Fibroblast of gingiva (primary cell): Measurements from ENCODE around the gene CRYBA2.
A peak's percentile ranks its signal among the peaks of the same experiment; 100 is the strongest.

Experiments
- DNase-seq: peaks from one replicate; pipeline ENCODE4 v3.0.0-alpha.2; 2011; ENCODE audit warnings: low read depth

Gene CRYBA2

GRCh38 chr2:218999021-218999880, 6.0 kb upstream of the CRYBA2 start:
- no peak for DNase-seq

GRCh38 chr2:218998414-218999002, 5.3 kb upstream of the CRYBA2 start:
- DNase-seq: no peak

DNA sequence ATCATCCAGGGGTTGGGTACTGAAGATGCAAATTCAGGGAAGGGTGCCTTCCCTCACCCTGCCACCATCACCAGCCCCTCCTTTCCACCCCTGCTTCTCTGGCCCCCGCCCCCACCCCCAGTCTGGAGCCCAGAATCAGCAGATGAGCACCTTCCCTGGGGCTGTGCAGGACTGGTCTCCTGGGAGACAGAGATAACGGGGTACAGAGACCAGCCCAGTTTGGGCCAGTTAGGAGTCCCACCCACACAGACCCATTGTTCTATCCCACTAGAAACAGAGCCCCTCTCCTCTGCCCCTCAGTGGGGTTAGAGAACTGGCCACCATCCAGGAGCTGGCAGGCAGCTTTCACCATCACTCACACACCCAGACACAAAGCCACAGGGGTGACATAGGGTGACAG, 4.5 kb upstream of the CRYBA2 start:
- DNase-seq: no peak

DNA sequence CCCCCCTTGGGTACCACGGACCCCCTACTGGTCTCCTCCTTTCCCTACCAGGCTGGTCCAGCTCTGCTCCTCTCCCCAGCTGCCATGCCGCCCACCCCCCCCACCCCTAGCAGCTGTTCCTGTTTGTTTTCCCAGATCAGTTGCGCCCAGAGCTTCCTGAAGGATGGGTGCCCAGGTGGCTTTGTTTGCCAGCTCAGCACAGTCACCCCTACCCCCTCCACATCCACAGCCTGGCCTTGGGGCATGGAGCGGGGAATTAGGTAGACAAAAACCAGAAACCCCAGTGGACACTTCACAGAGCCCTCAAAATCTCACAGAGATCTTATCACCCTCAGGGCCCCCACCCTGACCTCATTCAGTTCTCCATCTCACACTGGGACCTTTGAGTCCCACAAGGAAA, 3.7 kb upstream of the CRYBA2 start:
- no peak for DNase-seq

DNA sequence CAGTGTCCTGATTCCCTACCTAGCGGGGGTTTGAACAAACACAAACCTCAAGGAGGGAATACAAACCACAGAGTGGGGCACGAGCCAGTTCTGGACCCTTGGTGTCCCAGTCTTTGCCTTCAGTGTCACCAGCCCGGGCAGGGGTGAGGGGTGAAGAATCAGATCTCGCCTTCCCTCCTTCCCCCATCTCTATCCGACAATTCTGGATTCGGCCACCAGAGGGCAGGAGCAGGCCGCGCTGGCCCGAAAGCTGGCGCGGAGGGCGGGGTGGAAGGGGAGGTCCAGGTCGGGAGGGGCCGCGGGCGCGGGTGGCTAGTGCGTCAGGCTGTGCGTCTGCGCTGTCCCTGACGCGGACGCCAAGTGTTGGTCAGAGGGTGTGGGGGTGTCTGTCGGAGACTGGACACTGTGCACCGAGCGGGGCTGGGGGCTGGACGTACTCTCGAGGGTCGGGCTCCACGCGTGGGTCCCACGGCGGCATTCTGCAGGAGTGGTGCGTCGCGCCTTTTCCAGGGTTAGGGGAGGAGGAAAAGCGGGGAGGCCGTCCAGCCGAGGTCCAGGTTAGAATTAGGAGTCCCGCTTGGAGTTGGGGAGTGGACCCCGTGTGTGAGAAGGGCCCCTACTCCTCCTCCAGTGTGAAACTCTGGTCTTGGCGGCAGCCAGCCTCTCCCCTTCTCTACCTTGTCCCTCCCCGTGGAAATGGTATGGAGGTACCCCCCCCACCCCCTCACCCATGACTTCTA, 2.9 kb upstream of the CRYBA2 start:
- DNase-seq: peak; percentile 73

- DNase-seq: no peak
These were observed 2.3 kb upstream of the CRYBA2 start for GRCh38 chr2:218995561-218995960.

GRCh38 chr2:218992703-218993344, 398 bp downstream of the CRYBA2 start:
- DNase-seq: no peak

- DNase-seq: no peak
These were observed 1.0 kb downstream of the CRYBA2 start for GRCh38 chr2:218992196-218992595.

DNA sequence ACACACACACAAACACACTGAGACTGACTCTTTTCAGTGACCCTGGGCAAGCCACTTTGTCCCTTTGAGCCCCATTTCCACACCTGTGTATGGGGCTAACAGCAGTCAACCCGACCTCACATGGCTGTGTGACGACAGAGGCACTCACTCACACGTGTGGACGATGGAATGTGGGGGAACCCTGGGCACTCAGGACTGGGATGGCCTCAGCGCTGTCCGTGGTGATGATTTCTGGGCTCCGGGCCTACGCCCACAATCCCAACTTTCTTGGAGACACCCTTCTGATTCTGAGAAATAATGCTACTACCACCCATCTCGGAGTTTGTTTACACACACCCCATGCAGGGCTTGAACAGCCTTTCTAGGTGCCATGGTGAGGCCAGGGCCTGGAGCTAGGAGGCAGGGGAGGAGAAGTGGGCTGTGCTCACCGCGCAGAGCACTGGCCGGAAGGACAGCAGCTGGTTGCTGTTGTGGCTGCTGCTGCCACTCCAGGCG, 1.5 kb downstream of the CRYBA2 start:
- DNase-seq: no peak

- DNase-seq: no peak
These were observed 2.6 kb downstream of the CRYBA2 start for GRCh38 chr2:218990612-218991011.

GRCh38 chr2:218990052-218990451, 3.2 kb downstream of the CRYBA2 start:
- DNase-seq: no peak

DNA sequence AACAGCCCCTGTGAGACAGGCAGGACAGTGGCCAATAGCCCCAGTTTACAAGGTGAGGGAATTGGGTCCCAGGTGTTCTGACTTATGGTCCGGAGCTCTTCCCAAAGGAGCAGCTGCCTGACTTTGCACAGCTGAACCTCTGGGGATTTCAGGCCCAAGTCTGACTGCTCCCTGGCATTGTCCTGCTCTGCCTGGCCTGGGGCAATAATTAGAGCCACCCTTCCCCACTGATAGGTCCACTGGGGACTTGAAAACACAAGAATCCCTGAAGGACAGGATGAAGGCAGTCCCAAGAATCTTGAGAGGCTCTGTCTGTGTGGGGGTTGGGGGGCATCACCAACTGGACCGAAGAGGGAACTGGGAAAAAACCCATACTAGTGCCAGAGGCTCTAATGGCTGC, 4.6 kb downstream of the CRYBA2 start:
- no peak for DNase-seq

- DNase-seq: no peak
These were observed 5.1 kb downstream of the CRYBA2 start for GRCh38 chr2:218988164-218988563.

- no peak for DNase-seq
These were observed 7.0 kb downstream of the CRYBA2 start for GRCh38 chr2:218986148-218986761.

GRCh38 chr2:218985325-218986091, 7.7 kb downstream of the CRYBA2 start:
- DNase-seq: no peak

DNA sequence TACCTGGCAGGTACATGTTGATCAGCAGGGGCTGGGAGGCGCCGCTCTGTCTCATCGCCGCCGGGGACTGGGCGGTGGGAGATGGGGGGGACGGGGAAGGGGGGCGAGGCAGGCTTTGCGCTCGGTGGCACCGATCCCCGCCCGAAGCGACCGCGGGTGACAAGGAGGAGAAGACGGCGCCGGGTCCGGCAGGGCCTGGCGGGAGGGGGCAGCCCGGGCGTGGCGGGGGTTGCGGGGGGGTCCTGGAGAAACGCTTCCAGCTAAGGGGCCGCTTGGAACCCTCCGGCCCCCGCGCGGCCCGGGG, 8.2 kb downstream of the CRYBA2 start, which contains the start of gene FEV:
FEV (minus strand) TSS at position 164 of the 304 bp plus-strand sequence; CDS start at position 55, 109 bp downstream.
- no peak for DNase-seq

DNA sequence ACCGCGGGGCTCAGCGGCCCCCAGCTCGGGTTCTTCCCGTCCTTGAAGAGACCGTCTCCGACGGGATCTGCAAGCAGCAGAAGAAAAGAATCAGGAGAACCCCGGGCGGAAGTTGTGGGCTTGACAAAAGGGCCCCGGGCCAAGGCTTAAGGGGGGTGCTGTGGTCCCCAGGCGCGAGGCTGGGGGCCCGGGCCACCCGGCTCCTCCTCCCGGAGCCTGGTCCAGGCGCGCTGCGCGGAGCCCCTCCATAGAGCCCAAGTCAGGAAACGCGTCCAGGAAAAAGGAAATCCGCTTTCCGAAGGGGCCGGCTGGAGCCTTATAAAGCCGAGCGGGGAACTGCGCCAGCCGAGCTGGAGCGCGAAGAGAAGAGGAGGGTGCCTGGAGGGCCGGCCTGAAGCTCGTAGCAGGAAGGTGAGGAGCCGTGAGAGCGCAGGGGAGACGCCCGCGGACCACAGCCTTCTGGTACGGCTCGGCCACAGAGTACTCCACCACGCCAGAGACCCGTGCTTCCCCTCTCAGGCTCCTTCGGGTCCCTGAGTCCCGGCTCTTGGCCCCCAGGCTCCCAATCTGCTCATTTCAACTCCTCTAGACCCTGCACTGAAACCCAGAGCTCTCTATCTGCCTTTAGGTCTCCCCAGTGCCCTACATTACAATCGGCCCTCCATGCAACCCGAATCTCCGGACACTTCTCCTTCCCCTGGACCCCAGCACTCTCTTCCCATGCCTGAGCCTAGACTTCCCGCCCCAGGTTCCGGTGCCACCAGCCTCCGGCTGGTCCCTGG, 8.8 kb downstream of the CRYBA2 start:
- no peak for DNase-seq

DNA sequence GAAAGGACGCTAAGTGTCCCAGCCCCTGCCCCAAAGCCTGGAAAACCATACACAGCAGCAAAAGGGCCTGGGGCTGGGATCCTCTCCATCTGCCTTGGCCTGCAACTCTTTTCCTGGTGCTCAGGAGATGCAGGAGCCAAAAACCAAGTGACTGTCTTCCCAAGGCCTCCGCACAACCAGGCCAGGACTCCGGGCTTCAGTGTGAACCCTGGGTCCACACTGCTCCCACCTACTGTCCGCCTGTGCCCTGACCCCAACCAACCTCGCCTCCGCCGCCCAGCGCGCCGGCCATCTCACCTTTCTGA, 9.3 kb downstream of the CRYBA2 start:
- no peak for DNase-seq

DNA sequence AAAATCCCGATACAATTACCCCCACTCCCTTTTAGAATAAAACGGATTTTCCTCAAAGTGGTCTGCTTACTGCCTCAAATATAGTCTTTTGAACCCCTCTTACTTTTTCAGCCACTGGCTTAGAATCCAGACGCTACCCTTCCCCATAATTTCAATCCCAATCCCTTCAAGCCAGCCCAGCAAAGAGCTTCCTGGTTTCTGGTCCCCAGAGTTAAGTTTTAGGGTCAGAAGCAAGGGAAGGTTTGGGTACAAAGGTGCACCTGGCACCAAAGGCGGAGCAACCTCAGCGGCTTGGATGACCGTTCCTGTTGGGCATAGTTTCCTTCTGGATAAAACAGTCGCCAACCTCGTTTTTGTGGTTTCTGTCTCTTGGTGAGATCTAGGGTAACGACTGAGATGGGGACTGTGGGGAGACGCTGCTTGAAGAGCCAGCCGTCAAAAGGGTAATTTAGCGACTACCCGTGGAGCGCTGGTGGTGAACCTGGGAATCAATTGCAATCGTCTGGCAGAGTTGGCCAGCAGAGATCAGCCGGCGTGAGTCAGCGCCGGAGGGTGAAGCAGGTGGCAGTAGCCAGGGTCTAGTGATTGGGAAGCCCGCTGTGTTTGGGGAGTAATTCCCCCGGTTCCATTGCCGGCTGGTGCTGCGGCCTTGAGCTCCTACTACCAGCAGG, 9.8 kb downstream of the CRYBA2 start:
- DNase-seq: no peak
